ENCODE data around the gene FSTL3. TPM values are rescaled to one million over a fixed set of nuclear protein-coding genes. Genes with fewer than 3 reads are reported as not detected.

FSTL3 gene
- total and polyA plus RNA-seq, 10 of the 15 experiments (the other 5 are each of a cell fraction or from before 2014, with no cell fraction given): 0.42 to 13.5 (median 3.6) TPM

DNA sequence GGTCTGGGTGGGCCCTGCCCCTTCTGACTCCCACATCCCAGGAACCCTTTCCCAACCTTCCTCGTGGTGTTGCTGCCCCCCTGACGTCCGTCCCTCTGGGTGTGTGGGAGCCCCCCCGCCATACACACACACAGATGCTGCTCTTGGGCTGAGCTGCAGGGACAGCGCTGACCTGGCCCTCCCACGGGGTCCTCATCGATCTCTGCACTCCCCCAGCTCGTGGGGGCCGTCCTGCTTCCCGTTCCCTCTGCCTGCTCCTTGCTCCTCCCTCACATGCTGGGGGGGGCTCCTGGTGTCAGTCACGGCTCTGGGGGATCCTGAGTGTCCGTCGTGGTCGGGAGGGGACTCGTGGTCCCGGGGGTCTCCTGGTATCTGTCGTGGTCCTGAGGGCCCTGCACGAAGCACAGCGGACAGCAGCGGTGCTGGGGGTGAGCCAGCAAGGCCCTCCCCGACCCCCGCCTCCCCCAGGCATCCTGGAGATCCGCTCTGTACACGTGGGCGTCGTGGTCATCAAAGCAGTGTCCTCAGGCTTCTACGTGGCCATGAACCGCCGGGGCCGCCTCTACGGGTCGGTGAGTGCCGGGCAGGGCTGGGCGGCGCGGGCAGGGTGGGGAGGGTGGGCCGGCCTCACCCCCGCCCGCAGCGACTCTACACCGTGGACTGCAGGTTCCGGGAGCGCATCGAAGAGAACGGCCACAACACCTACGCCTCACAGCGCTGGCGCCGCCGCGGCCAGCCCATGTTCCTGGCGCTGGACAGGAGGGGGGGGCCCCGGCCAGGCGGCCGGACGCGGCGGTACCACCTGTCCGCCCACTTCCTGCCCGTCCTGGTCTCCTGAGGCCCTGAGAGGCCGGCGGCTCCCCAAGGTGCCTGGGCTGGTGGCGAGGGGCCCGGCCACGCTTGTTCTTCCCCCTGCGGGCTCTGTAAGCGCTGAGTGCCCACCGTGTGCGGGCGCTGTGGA lies 33.1 kb upstream of the FSTL3 start (continued):
- TF ChIP-seq, protein P1, sequence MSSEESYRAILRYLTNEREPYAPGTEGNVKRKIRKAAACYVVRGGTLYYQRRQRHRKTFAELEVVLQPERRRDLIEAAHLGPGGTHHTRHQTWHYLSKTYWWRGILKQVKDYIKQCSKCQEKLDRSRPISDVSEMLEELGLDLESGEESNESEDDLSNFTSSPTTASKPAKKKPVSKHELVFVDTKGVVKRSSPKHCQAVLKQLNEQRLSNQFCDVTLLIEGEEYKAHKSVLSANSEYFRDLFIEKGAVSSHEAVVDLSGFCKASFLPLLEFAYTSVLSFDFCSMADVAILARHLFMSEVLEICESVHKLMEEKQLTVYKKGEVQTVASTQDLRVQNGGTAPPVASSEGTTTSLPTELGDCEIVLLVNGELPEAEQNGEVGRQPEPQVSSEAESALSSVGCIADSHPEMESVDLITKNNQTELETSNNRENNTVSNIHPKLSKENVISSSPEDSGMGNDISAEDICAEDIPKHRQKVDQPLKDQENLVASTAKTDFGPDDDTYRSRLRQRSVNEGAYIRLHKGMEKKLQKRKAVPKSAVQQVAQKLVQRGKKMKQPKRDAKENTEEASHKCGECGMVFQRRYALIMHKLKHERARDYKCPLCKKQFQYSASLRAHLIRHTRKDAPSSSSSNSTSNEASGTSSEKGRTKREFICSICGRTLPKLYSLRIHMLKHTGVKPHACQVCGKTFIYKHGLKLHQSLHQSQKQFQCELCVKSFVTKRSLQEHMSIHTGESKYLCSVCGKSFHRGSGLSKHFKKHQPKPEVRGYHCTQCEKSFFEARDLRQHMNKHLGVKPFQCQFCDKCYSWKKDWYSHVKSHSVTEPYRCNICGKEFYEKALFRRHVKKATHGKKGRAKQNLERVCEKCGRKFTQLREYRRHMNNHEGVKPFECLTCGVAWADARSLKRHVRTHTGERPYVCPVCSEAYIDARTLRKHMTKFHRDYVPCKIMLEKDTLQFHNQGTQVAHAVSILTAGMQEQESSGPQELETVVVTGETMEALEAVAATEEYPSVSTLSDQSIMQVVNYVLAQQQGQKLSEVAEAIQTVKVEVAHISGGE (CRISPR knock-in tag; IDR thresholded peaks at IDR 0.05): no peak

GRCh38 chr19:643736-644135 lies 32.5 kb upstream of the FSTL3 start:
- Histone ChIP-seq H4K20me1 (ENCODE audit: control insufficient read depth, insufficient read depth) (no peaks in the 10 kb centered on the region), H3K9ac (ENCODE audit: control insufficient read depth, insufficient read depth, low read length) (no peak overlapping the region), H3K27ac (ENCODE audit: control insufficient read depth, insufficient read depth) (no peak overlapping the region), H3K4me3 (no peak overlapping the region), H3K36me3 (ENCODE audit: control insufficient read depth in 2 of 2, insufficient read depth in 2 of 2, low read length in 1 of 2) (peaks cover 0 to 25% of the 10 kb centered on the region in 2 experiments; a peak in 3 of 4 replicates), H2AFZ (ENCODE audit: control insufficient read depth, low read depth, low read length) (no peak overlapping the region), H3K4me2 (ENCODE audit: control insufficient read depth, insufficient read depth) (no peak overlapping the region), H3K4me1 (ENCODE audit: control insufficient read depth, insufficient read depth, low read length) (peaks cover 6% of the 10 kb centered on the region), H3K79me2 (ENCODE audit: control insufficient read depth, insufficient read depth, low read length) (no peaks in the 10 kb centered on the region), H3K9me3 (replicated peaks; ENCODE audit: control insufficient read depth, insufficient read depth, low read length) (no peaks in the 10 kb centered on the region), H3K27me3 (replicated peaks in 1 of 2; ENCODE audit: control insufficient read depth in 2 of 2, insufficient read depth in 2 of 2, low read length in 1 of 2) (no peaks in the 10 kb centered on the region)
- ChIA-PET RAD21 (ENCODE audit: unreplicated experiment) (no interaction called here), POLR2A (no interaction called here), CTCF (no interaction called here), SMC1A (ENCODE audit: uncharacterized antibody, unreplicated experiment) (no interaction called here)
- ATAC-seq (no peak), FAIRE-seq (no peak), DNase-seq (ENCODE audit: low read depth, low spot score) (no peak)
- BruUV-seq (replicated peaks): no TSS peak
- in situ Hi-C loops (cut with MboI) (no loop called here), intact Hi-C loops (cut with micrococcal nuclease; ENCODE audit: unreplicated experiment) (no loop called here)
- over 99% methylated on average over 16 of the region's 24 CpGs for WGBS (ENCODE audit: insufficient coverage, insufficient replicate concordance, low lambda C conversion rate, missing lambda C conversion rate)
- TF ChIP-seq NBN (IDR thresholded peaks at IDR 0.05): no peak
- no peak for TF ChIP-seq ASH2L (IDR thresholded peaks at IDR 0.05; ENCODE audit: borderline replicate concordance, low read depth)
- TF ChIP-seq ZBTB40 (IDR thresholded peaks at IDR 0.05; ENCODE audit: borderline replicate concordance): no peak
- TF ChIP-seq SMAD1 (IDR thresholded peaks at IDR 0.05; ENCODE audit: low read depth, partially characterized antibody): no peak
- no peak for TF ChIP-seq CREB1 (IDR thresholded peaks at IDR 0.05; ENCODE audit: low read depth)
- TF ChIP-seq TBL1XR1 (IDR thresholded peaks at IDR 0.05; ENCODE audit: low read depth, low read length): no peak
- TF ChIP-seq, protein P2, sequence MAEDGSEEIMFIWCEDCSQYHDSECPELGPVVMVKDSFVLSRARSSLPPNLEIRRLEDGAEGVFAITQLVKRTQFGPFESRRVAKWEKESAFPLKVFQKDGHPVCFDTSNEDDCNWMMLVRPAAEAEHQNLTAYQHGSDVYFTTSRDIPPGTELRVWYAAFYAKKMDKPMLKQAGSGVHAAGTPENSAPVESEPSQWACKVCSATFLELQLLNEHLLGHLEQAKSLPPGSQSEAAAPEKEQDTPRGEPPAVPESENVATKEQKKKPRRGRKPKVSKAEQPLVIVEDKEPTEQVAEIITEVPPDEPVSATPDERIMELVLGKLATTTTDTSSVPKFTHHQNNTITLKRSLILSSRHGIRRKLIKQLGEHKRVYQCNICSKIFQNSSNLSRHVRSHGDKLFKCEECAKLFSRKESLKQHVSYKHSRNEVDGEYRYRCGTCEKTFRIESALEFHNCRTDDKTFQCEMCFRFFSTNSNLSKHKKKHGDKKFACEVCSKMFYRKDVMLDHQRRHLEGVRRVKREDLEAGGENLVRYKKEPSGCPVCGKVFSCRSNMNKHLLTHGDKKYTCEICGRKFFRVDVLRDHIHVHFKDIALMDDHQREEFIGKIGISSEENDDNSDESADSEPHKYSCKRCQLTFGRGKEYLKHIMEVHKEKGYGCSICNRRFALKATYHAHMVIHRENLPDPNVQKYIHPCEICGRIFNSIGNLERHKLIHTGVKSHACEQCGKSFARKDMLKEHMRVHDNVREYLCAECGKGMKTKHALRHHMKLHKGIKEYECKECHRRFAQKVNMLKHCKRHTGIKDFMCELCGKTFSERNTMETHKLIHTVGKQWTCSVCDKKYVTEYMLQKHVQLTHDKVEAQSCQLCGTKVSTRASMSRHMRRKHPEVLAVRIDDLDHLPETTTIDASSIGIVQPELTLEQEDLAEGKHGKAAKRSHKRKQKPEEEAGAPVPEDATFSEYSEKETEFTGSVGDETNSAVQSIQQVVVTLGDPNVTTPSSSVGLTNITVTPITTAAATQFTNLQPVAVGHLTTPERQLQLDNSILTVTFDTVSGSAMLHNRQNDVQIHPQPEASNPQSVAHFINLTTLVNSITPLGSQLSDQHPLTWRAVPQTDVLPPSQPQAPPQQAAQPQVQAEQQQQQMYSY (CRISPR knock-in tag; IDR thresholded peaks at IDR 0.05): no peak
- TF ChIP-seq POU2F2 (IDR thresholded peaks at IDR 0.05; ENCODE audit: borderline replicate concordance, low read depth, low read length): no peak
- TF ChIP-seq JUNB (IDR thresholded peaks at IDR 0.05): no peak

All from GM12878 (cell line).